SK-N-SH (cell line): ENCODE data around the gene CDH7.

Source experiments
- CTCF ChIP-seq: fragments of 200-600 bp; sonication (generic); IDR thresholded peaks from 2 replicates; pipeline ENCODE4 v1.6.1; 2017; ENCODE audit warnings: antibody characterized with exemption, mild to moderate bottlenecking, moderate library complexity
- EP300 ChIP-seq, 2 experiments: IDR thresholded peaks; 2 replicates each; pipeline versions ENCODE4 v1.4.0 to v1.6.1; 2012; ENCODE audit warnings: borderline replicate concordance in 1 of 2, low read depth in 1 of 2, low read length in 1 of 2
- FOXJ3 ChIP-seq: sonication (generic); formaldehyde crosslinking; IDR thresholded peaks from 2 replicates; pipeline ENCODE4 v1.5.1; 2020; ENCODE audit warnings: mild to moderate bottlenecking, missing genetic modification reagents
- JUND ChIP-seq: IDR thresholded peaks from 2 replicates; pipeline ENCODE4 v1.4.0; 2012
- MAX ChIP-seq: IDR thresholded peaks from 2 replicates; pipeline ENCODE4 v1.4.0; 2012; ENCODE audit warnings: low read depth
- POLR2AphosphoS5 ChIP-seq: IDR thresholded peaks from 2 replicates; pipeline ENCODE4 v1.6.1; 2012; ENCODE audit warnings: low read depth, low read length
- REST ChIP-seq: IDR thresholded peaks from 2 replicates; pipeline ENCODE4 v1.6.1; 2012; ENCODE audit warnings: mild to moderate bottlenecking, low read depth, low read length, moderate library complexity
- RXRA ChIP-seq: IDR thresholded peaks from 2 replicates; pipeline ENCODE4 v1.4.0; 2012; ENCODE audit warnings: low read depth, mild to moderate bottlenecking, borderline replicate concordance
- USF2 ChIP-seq: fragments of 150-350 bp; IDR thresholded peaks from 2 replicates; pipeline ENCODE4 v1.6.1; 2017; ENCODE audit warnings: antibody characterized with exemption, low read length, low read depth, borderline replicate concordance
- YY1 ChIP-seq: IDR thresholded peaks from 2 replicates; pipeline ENCODE4 v1.4.0; 2012; ENCODE audit warnings: low read depth, mild to moderate bottlenecking
- ZBTB33 ChIP-seq: IDR thresholded peaks from 2 replicates; pipeline ENCODE4 v1.4.0; 2012; ENCODE audit warnings: low read depth, borderline replicate concordance

- no peak for TF ChIP-seq EP300 (IDR thresholded peaks at IDR 0.05; ENCODE audit: borderline replicate concordance in 1 of 2, low read depth in 1 of 2, low read length in 1 of 2)
- TF ChIP-seq CTCF, result no peak
- no peak for TF ChIP-seq REST
- no peak for TF ChIP-seq YY1
- TF ChIP-seq MAX, result no peak
- TF ChIP-seq RXRA, result no peak
- TF ChIP-seq ZBTB33, result no peak
- TF ChIP-seq JUND, result no peak
- TF ChIP-seq FOXJ3, result no peak
- TF ChIP-seq USF2, result no peak
- TF ChIP-seq POLR2AphosphoS5, result no peak
Observed at GRCh38 chr18:65786474-65786873, 35.7 kb downstream of the CDH7 start.
